Right atrium auricular region (tissue), 2 donors: ENCODE data around the gene VASP. TPM values are rescaled to one million over a fixed set of nuclear protein-coding genes. Genes with fewer than 3 reads are reported as not detected.
A peak's percentile ranks its signal among the peaks of the same experiment; 100 is the strongest.

ENCODE experiments used
- DNase-seq: peaks from one replicate; pipeline ENCODE4 v3.0.0-alpha.2; 2019; ENCODE audit warnings: low spot score
- H3K27ac ChIP-seq, 2 donors: fragments of 200-600 bp; sonication (generic); 1 replicate in 1 of 2; 2 replicates in 1 of 2; pipeline ENCODE4 v1.5.1; 2016 to 2019
- H3K27me3 ChIP-seq, 2 donors: fragments of 200-600 bp; sonication (generic); one replicate each; pipeline versions ENCODE4 v1.5.1 to v1.6.0; 2017 to 2019
- H3K36me3 ChIP-seq: fragments of 200-600 bp; sonication (generic); one replicate; pipeline ENCODE4 v1.5.1; 2016
- H3K4me1 ChIP-seq, 2 donors: fragments of 200-600 bp; sonication (generic); one replicate each; pipeline versions ENCODE4 v1.5.1 to v1.6.0; 2017 to 2019
- H3K4me3 ChIP-seq, 2 donors: fragments of 200-600 bp; sonication (generic); 1 replicate in 1 of 2; 2 replicates in 1 of 2; pipeline ENCODE4 v1.5.1; 2017 to 2019; ENCODE audit warnings: mild to moderate bottlenecking in 1 of 2, moderate library complexity in 1 of 2
- H3K9me3 ChIP-seq, 2 donors: fragments of 200-600 bp; sonication (generic); one replicate each; pipeline ENCODE4 v1.5.1; 2019
- total RNA-seq, 2 donors: library from RNA; depleted of rRNA; stranded (reverse); fragments of >200 nt; gene quantifications; one replicate each; pipeline ENCODE4 v1.1.0, GENCODE V29; 2016
- TF ChIP-seq, protein P1 (sequence below), 2 donors: fragments of 200-600 bp; sonication (generic); IDR thresholded peaks; one replicate each; pipeline ENCODE4 v1.5.1; 2019; ENCODE audit warnings: antibody characterized with exemption in 2 of 2

VASP gene
- total RNA-seq, 2 donors from 2014 or later = 61.4 to 61.7 TPM

DNA sequence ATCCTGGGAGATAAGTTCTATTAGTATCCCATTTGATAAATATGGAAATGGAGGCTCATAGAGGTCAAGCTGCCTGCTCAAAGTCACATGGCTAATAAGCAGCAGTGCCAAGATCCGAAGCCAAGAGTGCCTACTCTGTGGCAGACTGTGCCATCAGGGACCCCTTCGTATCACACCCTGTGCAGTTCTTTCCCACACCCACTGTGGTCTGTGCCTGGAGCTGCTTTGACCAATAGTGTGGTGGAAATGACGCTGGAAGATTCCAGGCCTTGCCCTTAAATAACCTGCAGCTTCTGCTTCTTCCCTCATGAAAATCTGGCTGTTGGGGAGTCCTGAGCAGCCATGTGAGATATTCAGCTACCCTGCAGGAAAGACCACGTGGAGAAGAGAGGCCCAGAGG is 67.2 kb downstream of the VASP start:
- Histone ChIP-seq H3K27ac (peak overlapping the region; percentile 67 to 82), H3K36me3 (no peaks in the 10 kb centered on the region), H3K4me1 (peaks cover 0 to 65% of the 10 kb centered on the region in 2 donors), H3K9me3 (peaks cover 0 to 3% of the 10 kb centered on the region in 2 donors), H3K4me3 (no peak overlapping the region), H3K27me3 (no peaks in the 10 kb centered on the region)
- TF ChIP-seq, protein P1, sequence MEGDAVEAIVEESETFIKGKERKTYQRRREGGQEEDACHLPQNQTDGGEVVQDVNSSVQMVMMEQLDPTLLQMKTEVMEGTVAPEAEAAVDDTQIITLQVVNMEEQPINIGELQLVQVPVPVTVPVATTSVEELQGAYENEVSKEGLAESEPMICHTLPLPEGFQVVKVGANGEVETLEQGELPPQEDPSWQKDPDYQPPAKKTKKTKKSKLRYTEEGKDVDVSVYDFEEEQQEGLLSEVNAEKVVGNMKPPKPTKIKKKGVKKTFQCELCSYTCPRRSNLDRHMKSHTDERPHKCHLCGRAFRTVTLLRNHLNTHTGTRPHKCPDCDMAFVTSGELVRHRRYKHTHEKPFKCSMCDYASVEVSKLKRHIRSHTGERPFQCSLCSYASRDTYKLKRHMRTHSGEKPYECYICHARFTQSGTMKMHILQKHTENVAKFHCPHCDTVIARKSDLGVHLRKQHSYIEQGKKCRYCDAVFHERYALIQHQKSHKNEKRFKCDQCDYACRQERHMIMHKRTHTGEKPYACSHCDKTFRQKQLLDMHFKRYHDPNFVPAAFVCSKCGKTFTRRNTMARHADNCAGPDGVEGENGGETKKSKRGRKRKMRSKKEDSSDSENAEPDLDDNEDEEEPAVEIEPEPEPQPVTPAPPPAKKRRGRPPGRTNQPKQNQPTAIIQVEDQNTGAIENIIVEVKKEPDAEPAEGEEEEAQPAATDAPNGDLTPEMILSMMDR (IDR thresholded peaks at IDR 0.05) = no peak
- no peak for DNase-seq

DNA sequence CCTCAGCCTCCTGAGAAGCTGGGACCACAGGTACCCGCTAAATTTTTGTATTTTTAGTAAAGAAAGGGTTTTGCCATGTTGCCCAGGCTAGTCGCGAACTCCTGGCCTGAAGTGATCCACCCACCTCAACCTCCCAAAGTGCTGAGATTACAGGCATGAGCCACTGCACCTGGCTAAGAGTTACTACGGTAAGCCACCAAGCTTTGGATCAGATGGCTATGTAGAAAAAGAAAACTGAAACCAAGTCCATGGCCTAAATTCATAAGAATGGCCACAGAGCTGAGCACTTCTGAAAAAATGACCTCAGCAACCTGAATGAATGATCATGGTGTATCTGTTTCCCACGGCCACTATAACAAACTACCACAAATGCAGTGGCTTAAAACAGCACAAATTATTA is 67.9 kb downstream of the VASP start:
- TF ChIP-seq, protein P1 (IDR thresholded peaks at IDR 0.05) = no peak
- H3K4me1 ChIP-seq = peaks cover 0 to 58% of the 10 kb centered on the region in 2 donors
- peaks cover 0 to 3% of the 10 kb centered on the region in 2 donors for H3K9me3 ChIP-seq
- H3K36me3 ChIP-seq = no peaks in the 10 kb centered on the region
- H3K27ac ChIP-seq = peak overlapping the region; percentile 67 to 82
- no peak overlapping the region for H3K4me3 ChIP-seq
- no peaks in the 10 kb centered on the region for H3K27me3 ChIP-seq
- DNase-seq = no peak

Other genes starting within 250 kb of the VASP start
- gene CKM, start 184.6 kb upstream of the VASP start, total RNA-seq = 1,000 to 10,000 TPM; 3,033 to 6,121 TPM
- under 1 TPM in 1 of 2 donors, not detected in 1; 0.75 TPM for gene KLC3, start 166.7 kb upstream of the VASP start, total RNA-seq
- 10 to 100 TPM in 1 of 2 donors, 1 to 10 TPM in 1; 8.6 to 11.2 TPM for gene ERCC2, start 136.9 kb upstream of the VASP start, total RNA-seq
- 100 to 1,000 TPM; 112 to 230 TPM for gene PPP1R13L, start 102.4 kb upstream of the VASP start, total RNA-seq
- 1 to 10 TPM; 5.5 to 5.6 TPM for gene POLR1G, start 100.8 kb upstream of the VASP start, total RNA-seq
- gene ERCC1, start 83.6 kb upstream of the VASP start, total RNA-seq = 100 to 1,000 TPM; 110 to 126 TPM
- 10 to 100 TPM; 17.8 to 19.7 TPM for gene FOSB, start 39.5 kb upstream of the VASP start, total RNA-seq
- gene RTN2, start 10.4 kb upstream of the VASP start, total RNA-seq = 10 to 100 TPM; 22.8 to 24.0 TPM
- gene PPM1N, start 9.0 kb upstream of the VASP start, total RNA-seq = 1 to 10 TPM in 1 of 2 donors, not detected in 1; 1.8 TPM
- 10 to 100 TPM; 15.8 to 33.5 TPM for gene OPA3, start 77.3 kb downstream of the VASP start, total RNA-seq
- 10 to 100 TPM in 1 of 2 donors, 1 to 10 TPM in 1; 6.2 to 12.1 TPM for gene GPR4, start 94.7 kb downstream of the VASP start, total RNA-seq
- 10 to 100 TPM; 18.7 to 22.5 TPM for gene EML2, start 131.9 kb downstream of the VASP start, total RNA-seq
- 1 to 10 TPM; 2.7 to 3.1 TPM for gene GIPR, start 160.7 kb downstream of the VASP start, total RNA-seq
- 100 to 1,000 TPM; 158 to 201 TPM for gene SNRPD2, start 184.5 kb downstream of the VASP start, total RNA-seq
- 1 to 10 TPM; 2.4 to 3.0 TPM for gene QPCTL, start 185.2 kb downstream of the VASP start, total RNA-seq
- 10 to 100 TPM; 11.6 to 12.1 TPM for gene FBXO46, start 223.4 kb downstream of the VASP start, total RNA-seq
- under 1 TPM; 0.78 to 0.90 TPM for gene MEIOSIN, start 226.0 kb downstream of the VASP start, total RNA-seq